H1 (cell line): Measurements from ENCODE around the gene KBTBD2. TPM values are rescaled to one million over a fixed set of nuclear protein-coding genes. Genes with fewer than 3 reads are reported as not detected.
"Not testable (repeated sequence)": the region's sequence is repeated elsewhere in the genome, so short reads cannot be mapped to it uniquely, and the experiment has no call there.

Experiments used
- CTCF ChIA-PET: fragments of 300-600 bp; sonication (Branson Sonifier 250); formaldehyde crosslinking; loops from one replicate; lab custom pipeline; 2021; ENCODE audit not compliant: partially characterized antibody; lab: Charles Lee
- POLR2A ChIA-PET: fragments of 300-600 bp; sonication (Branson Sonifier 250); formaldehyde crosslinking; loops from one replicate; lab custom pipeline; 2021; ENCODE audit warnings: inconsistent platforms; ENCODE audit not compliant: partially characterized antibody; lab: Charles Lee
- DNase-seq, 2 experiments: peaks; one replicate each; pipeline versions ENCODE4 v3.0.0 to v3.0.0-alpha.2; 2010 to 2022; ENCODE audit warnings: low spot score in 2 of 2, low read depth in 1 of 2, mixed read lengths in 1 of 2
- FAIRE-seq: peaks from 2 replicates; lab custom pipeline; 2011; peaks lifted over from hg19 to GRCh38; lab: Jason Lieb, UNC
- H2AFZ ChIP-seq: 2 replicates; pipeline ENCODE4 v1.8.1; 2012; ENCODE audit warnings: low read length, inconsistent platforms
- H2AK5ac ChIP-seq: 2 replicates; pipeline ENCODE4 v1.6.1; 2013; ENCODE audit warnings: low read depth, low read length
- H2BK120ac ChIP-seq: replicated peaks from 2 replicates; pipeline ENCODE3; 2013; ENCODE audit warnings: low read depth, low read length, inconsistent platforms
- H2BK12ac ChIP-seq: 2 replicates; pipeline ENCODE4 v1.6.1; 2013; ENCODE audit warnings: low read depth, low read length
- H2BK15ac ChIP-seq: 2 replicates; pipeline ENCODE4 v1.6.1; 2013; ENCODE audit warnings: low read length
- H2BK20ac ChIP-seq: 2 replicates; pipeline ENCODE4 v1.6.1; 2013; ENCODE audit warnings: low read length
- H2BK5ac ChIP-seq: 2 replicates; pipeline ENCODE4 v1.6.1; 2013; ENCODE audit warnings: low read depth, low read length
- H3K14ac ChIP-seq: 2 replicates; pipeline ENCODE4 v1.6.1; 2013; ENCODE audit warnings: inconsistent platforms; ENCODE audit not compliant: insufficient read length
- H3K18ac ChIP-seq: 2 replicates; pipeline ENCODE4 v1.6.1; 2013; ENCODE audit warnings: low read length; ENCODE audit errors: extremely low read depth
- H3K23ac ChIP-seq: 2 replicates; pipeline ENCODE4 v1.6.1; 2013; ENCODE audit warnings: inconsistent platforms; ENCODE audit not compliant: insufficient read length
- H3K23me2 ChIP-seq: 2 replicates; pipeline ENCODE4 v1.6.1; 2013; ENCODE audit warnings: low read depth, low read length
- H3K27ac ChIP-seq: 2 replicates; pipeline ENCODE4 v1.6.1; 2011; ENCODE audit warnings: low read depth, low read length, inconsistent platforms
- H3K27me3 ChIP-seq, 4 experiments: replicated peaks in 1 of 4; 1 replicate in 1 of 4; 2 replicates in 3 of 4; pipeline versions ENCODE4 v1.6.1 to v1.8.1; 2011 to 2013; ENCODE audit warnings: low read length in 3 of 4, mild to moderate bottlenecking in 3 of 4, inconsistent platforms in 2 of 4, mixed read lengths in 2 of 4, moderate library complexity in 1 of 4; ENCODE audit not compliant: control insufficient read depth in 3 of 4, insufficient read depth in 3 of 4; ENCODE audit errors: extremely low read depth in 1 of 4
- H3K36me3 ChIP-seq, 4 experiments: 2 replicates each; pipeline versions ENCODE4 v1.6.1 to v1.8.1; 2011 to 2013; ENCODE audit warnings: mild to moderate bottlenecking in 4 of 4, low read length in 3 of 4, moderate library complexity in 2 of 4, control low read depth in 1 of 4, inconsistent platforms in 1 of 4; ENCODE audit not compliant: insufficient read depth in 4 of 4, control insufficient read depth in 2 of 4
- H3K4ac ChIP-seq: replicated peaks from 2 replicates; pipeline ENCODE3; 2013; ENCODE audit warnings: low read length, low read depth, mixed read lengths, inconsistent platforms; ENCODE audit not compliant: insufficient read length
- H3K4me1 ChIP-seq, 4 experiments: replicated peaks in 1 of 4; 1 replicate in 1 of 4; 2 replicates in 3 of 4; pipeline versions ENCODE4 v1.6.1 to v1.8.1; 2011 to 2013; ENCODE audit warnings: low read length in 3 of 4, inconsistent platforms in 2 of 4, mixed read lengths in 1 of 4; ENCODE audit not compliant: insufficient read depth in 4 of 4, control insufficient read depth in 3 of 4
- H3K4me2 ChIP-seq, 2 experiments: 2 replicates each; pipeline versions ENCODE4 v1.6.1 to v1.8.1; 2011 to 2013; ENCODE audit warnings: low read depth in 2 of 2, low read length in 2 of 2, control low read depth in 1 of 2, inconsistent platforms in 1 of 2, mild to moderate bottlenecking in 1 of 2; ENCODE audit not compliant: insufficient read depth in 1 of 2
- H3K4me3 ChIP-seq, 4 experiments: fragments of 200-600, 300-600 bp in 1 of 4; sonication (generic), shearing (Covaris generic), sonication (Bioruptor Twin) in 1 of 4; 2 replicates each; pipeline versions ENCODE4 v1.5.1 to v1.8.1; 2011 to 2016; ENCODE audit warnings: low read length in 4 of 4, low read depth in 3 of 4, control low read depth in 2 of 4, inconsistent platforms in 2 of 4, mild to moderate bottlenecking in 2 of 4, mixed read lengths in 1 of 4, moderate library complexity in 1 of 4; ENCODE audit not compliant: insufficient read depth in 2 of 4; ENCODE audit errors: extremely low read depth in 1 of 4
- H3K56ac ChIP-seq: replicated peaks from 2 replicates; pipeline ENCODE3; 2013; ENCODE audit warnings: low read depth, mild to moderate bottlenecking, mixed read lengths, low read length, inconsistent platforms; ENCODE audit not compliant: insufficient read length
- H3K79me1 ChIP-seq: 2 replicates; pipeline ENCODE4 v1.6.1; 2013; ENCODE audit warnings: low read depth, low read length, control low read depth
- H3K79me2 ChIP-seq, 2 experiments: 2 replicates each; pipeline versions ENCODE4 v1.6.1 to v1.8.1; 2012 to 2013; ENCODE audit warnings: low read length in 2 of 2, mild to moderate bottlenecking in 2 of 2, inconsistent platforms in 1 of 2; ENCODE audit not compliant: insufficient read depth in 2 of 2, control insufficient read depth in 1 of 2
- H3K9ac ChIP-seq, 4 experiments: replicated peaks in 1 of 4; 1 replicate in 1 of 4; 2 replicates in 3 of 4; pipeline versions ENCODE4 v1.6.1 to v1.8.1; 2011 to 2013; ENCODE audit warnings: low read depth in 3 of 4, low read length in 3 of 4, control low read depth in 2 of 4, mild to moderate bottlenecking in 2 of 4, moderate library complexity in 2 of 4, inconsistent platforms in 1 of 4; ENCODE audit errors: extremely low read depth in 1 of 4
- H3K9me3 ChIP-seq, 2 experiments: 2 replicates each; pipeline versions ENCODE4 v1.6.1 to v1.8.1; 2012 to 2013; ENCODE audit warnings: mild to moderate bottlenecking in 2 of 2, moderate library complexity in 2 of 2, control low read depth in 1 of 2, inconsistent platforms in 1 of 2, low read depth in 1 of 2, low read length in 1 of 2, mixed read lengths in 1 of 2; ENCODE audit not compliant: insufficient read depth in 2 of 2
- H4K20me1 ChIP-seq, 2 experiments: replicated peaks in 1 of 2; 2 replicates each; pipeline versions ENCODE3 to v1.8.1; 2011 to 2013; ENCODE audit warnings: inconsistent platforms in 2 of 2, low read length in 2 of 2, mild to moderate bottlenecking in 1 of 2; ENCODE audit not compliant: insufficient read depth in 2 of 2, control insufficient read depth in 1 of 2
- H4K5ac ChIP-seq: 2 replicates; pipeline ENCODE4 v1.6.1; 2013; ENCODE audit warnings: low read length, low read depth, mixed read lengths, inconsistent platforms; ENCODE audit not compliant: insufficient read length
- H4K8ac ChIP-seq: 2 replicates; pipeline ENCODE4 v1.8.0; 2013; ENCODE audit warnings: mild to moderate bottlenecking, moderate library complexity, low read length, inconsistent platforms; ENCODE audit not compliant: insufficient read depth; ENCODE audit errors: extremely low read depth
- H4K91ac ChIP-seq: replicated peaks from 2 replicates; pipeline ENCODE3; 2013; ENCODE audit warnings: low read length, mixed read lengths, inconsistent platforms; ENCODE audit not compliant: insufficient read length
- WGBS, 2 experiments: shearing (Covaris generic) in 1 of 2; methylation state at CpG; one replicate each; pipeline versions ENCODE4 v1.1.6 to v1.1.7; 2013 to 2015; ENCODE audit warnings: low lambda C conversion rate in 2 of 2, mixed read lengths in 2 of 2, inconsistent platforms in 1 of 2, low coverage in 1 of 2, missing lambda C conversion rate in 1 of 2; ENCODE audit not compliant: insufficient replicate concordance in 2 of 2, insufficient coverage in 1 of 2, insufficient read length in 1 of 2; ENCODE audit errors: extremely low coverage in 1 of 2, missing lambda C conversion rate in 1 of 2; 5-methylcytosine and 5-hydroxymethylcytosine counted together
- polyA plus RNA-seq, 7 experiments: library from polyadenylated mRNA; depleted of rRNA in 3 of 7; stranded (reverse) in 5 of 7; unstranded in 2 of 7; fragments of >200 nt in 5 of 7; fragments of 200-250 nt in 2 of 7; gene quantifications; 1 replicate in 5 of 7; 2 replicates in 1 of 7; 4 replicates in 1 of 7; pipeline versions ENCODE4 v1.2.1 to v1.2.3, GENCODE V29; 2011 to 2013; ENCODE audit warnings: missing spikeins in 2 of 7, mixed read lengths in 2 of 7
- total RNA-seq: library from RNA; stranded (reverse); fragmentation: NEBNext Ultra II Directional; extraction: Animal tissue kit (Norgen Biotek cat#: 25700); gene quantifications from 2 replicates; pipeline ENCODE4 v1.2.1, GENCODE V29; 2021

Gene KBTBD2
- total and polyA plus RNA-seq, 2 of the 8 experiments (the other 6 are each of a cell fraction or from before 2014, with no cell fraction given) = 13.1 to 25.7 TPM

GRCh38 chr7:32916994-32917393, 25.4 kb upstream of the KBTBD2 start:
- H3K4me3 ChIP-seq, H2BK15ac ChIP-seq, H3K79me2 ChIP-seq, H2AK5ac ChIP-seq, H3K4me1 ChIP-seq, H4K8ac ChIP-seq, H3K36me3 ChIP-seq, H3K27ac ChIP-seq, H2BK120ac ChIP-seq, DNase-seq, H3K9me3 ChIP-seq, H3K23me2 ChIP-seq, H3K79me1 ChIP-seq, H3K4me2 ChIP-seq, H2BK5ac ChIP-seq, H3K14ac ChIP-seq, H2BK20ac ChIP-seq, H4K91ac ChIP-seq, H3K4ac ChIP-seq, H3K27me3 ChIP-seq, H3K9ac ChIP-seq, H2AFZ ChIP-seq, H3K56ac ChIP-seq, H4K20me1 ChIP-seq, H4K5ac ChIP-seq, H2BK12ac ChIP-seq, H3K23ac ChIP-seq, H3K18ac ChIP-seq: not testable (repeated sequence)
- ChIA-PET CTCF (interaction anchor here (1.0 to 1.4 kb wide), 3 partner anchors 9 to 224 kb away, joined by 3 to 4 read pairs (median 3); no protein-coding TSS in a partner anchor), POLR2A (interaction anchor here (0.7 kb wide), 1 partner anchor 26 kb away, joined by 3 read pairs; no protein-coding TSS in a partner anchor)
- peak; percentile 88 for FAIRE-seq
- WGBS, 2 experiments = 82% methylated on average over 6 of the region's 7 CpGs; no CpG with 5 or more reads in 1 of the 2 experiments
